Measurements from ENCODE around the gene BACH1.

BACH1 gene

DNA sequence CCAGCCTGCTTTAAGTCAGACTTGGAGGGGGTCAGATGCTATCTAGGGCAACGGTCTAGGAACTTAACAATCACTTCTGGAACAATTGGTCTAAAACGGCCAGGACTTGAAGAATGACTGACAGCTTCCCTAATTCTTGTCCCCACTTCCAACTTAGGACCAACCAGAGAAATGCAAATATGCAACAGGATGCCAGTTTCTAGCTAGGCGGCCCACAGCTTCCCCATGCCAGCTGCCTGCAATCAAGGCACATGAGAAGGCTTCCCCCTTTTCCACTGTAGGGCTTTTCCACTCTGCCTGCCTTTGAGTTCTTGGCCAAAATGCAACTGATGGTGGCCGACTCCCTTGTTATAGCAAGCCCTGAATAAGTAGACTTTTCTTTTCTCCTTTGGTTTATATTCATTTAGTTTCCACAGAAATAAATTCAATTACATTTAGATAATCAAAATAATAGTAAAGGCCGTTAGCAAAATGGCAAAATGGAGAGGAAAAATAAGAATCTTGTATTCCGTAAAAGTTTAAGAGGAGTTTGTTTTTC is 80.9 kb downstream of the BACH1 start:
- DNase-seq (ENCODE audit: low read depth), result no peak
- TF ChIP-seq CTCF (IDR thresholded peaks at IDR 0.05; ENCODE audit: low read depth, low read length, missing control alignments), result no peak
- no peak overlapping the region for H3K4me3 ChIP-seq (ENCODE audit: low read depth, low read length)
- in situ Hi-C loops (cut with HindIII; ENCODE audit: low sequenced_read_pairs), result no loop called here

- no peak overlapping the region for H3K4me3 ChIP-seq (ENCODE audit: low read depth, low read length)
- TF ChIP-seq CTCF (IDR thresholded peaks at IDR 0.05; ENCODE audit: low read depth, low read length, missing control alignments), result no peak
- peak; percentile 64 for DNase-seq (ENCODE audit: low read depth)
- in situ Hi-C loops (cut with HindIII; ENCODE audit: low sequenced_read_pairs), result no loop called here
These were observed 83.4 kb downstream of the BACH1 start for GRCh38 chr21:29382030-29382654.

DNA sequence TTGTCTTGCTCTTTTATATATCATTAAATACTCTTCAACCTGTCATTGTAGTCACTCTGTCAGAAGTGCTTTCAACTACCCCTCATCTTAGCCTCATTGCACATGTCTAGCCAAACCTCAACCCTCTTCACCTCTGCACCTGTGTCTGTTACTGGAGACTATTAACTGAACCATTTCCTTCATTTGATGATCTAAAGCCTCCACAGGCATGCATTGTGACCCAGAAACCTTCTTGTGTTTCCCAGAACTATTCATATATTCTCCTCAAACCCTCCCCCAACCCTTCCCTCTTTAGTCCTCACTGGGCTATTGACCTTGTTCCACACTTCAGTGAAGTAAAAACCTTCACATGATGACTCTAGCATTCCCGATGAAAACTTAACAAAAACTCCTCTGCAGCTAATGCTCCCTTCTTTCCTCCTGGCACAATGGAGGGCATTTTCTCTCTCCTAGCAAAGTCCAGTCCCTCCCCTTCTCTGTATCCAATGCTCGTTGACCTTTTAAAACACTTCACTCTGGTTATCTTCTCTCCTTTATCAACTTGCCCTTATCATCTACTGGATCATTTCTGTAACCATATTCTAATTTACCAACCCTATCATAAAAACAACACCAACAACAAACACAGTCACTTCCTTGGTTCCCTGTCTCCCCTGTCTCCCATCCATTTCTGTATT is 86.1 kb downstream of the BACH1 start:
- in situ Hi-C loops (cut with HindIII; ENCODE audit: low sequenced_read_pairs), result no loop called here
- DNase-seq (ENCODE audit: low read depth), result no peak
- no peak for TF ChIP-seq CTCF (IDR thresholded peaks at IDR 0.05; ENCODE audit: low read depth, low read length, missing control alignments)
- no peak overlapping the region for H3K4me3 ChIP-seq (ENCODE audit: low read depth, low read length)

DNA sequence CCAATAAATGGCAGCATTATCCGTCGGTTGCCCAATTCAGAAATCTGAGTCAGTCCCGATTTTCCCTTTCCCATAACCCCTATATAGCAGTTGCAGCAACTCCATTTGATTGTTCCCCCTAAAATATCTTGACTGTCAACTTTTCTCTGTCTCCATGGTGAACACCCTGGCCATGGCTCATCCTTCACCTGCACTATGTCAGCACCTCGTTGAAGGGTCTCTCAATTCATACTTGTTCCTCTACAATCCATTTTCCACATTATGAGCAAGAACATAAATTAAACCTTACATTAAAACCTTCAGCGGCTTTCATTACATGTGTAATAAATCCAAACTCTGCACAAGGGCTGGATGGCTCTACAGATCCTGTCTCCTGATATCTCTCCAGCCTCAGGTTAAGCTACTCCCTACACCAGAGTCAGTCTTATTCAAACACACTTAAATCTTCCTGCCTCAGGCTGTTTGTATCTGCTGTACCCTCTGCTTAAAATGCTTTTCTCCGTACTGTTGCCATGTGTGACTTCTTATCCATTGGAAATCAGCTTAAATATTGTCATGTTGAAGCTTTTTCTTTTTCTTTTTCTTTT is 87.3 kb downstream of the BACH1 start:
- TF ChIP-seq CTCF (IDR thresholded peaks at IDR 0.05; ENCODE audit: low read depth, low read length, missing control alignments), result no peak
- in situ Hi-C loops (cut with HindIII; ENCODE audit: low sequenced_read_pairs), result no loop called here
- no peak overlapping the region for H3K4me3 ChIP-seq (ENCODE audit: low read depth, low read length)
- DNase-seq (ENCODE audit: low read depth), result no peak

- TF ChIP-seq CTCF (IDR thresholded peaks at IDR 0.05; ENCODE audit: low read depth, low read length, missing control alignments), result no peak
- in situ Hi-C loops (cut with HindIII; ENCODE audit: low sequenced_read_pairs), result no loop called here
- DNase-seq (ENCODE audit: low read depth), result no peak
- no peak overlapping the region for H3K4me3 ChIP-seq (ENCODE audit: low read depth, low read length)
These were observed 88.1 kb downstream of the BACH1 start for GRCh38 chr21:29386803-29387202.

GRCh38 chr21:29387598-29387997 is 88.9 kb downstream of the BACH1 start:
- DNase-seq (ENCODE audit: low read depth), result no peak
- no peak for TF ChIP-seq CTCF (IDR thresholded peaks at IDR 0.05; ENCODE audit: low read depth, low read length, missing control alignments)
- in situ Hi-C loops (cut with HindIII; ENCODE audit: low sequenced_read_pairs), result no loop called here
- H3K4me3 ChIP-seq (ENCODE audit: low read depth, low read length), result no peak overlapping the region
